H1 (cell line): Measurements from ENCODE around the gene CKS1B. TPM values are rescaled to one million over a fixed set of nuclear protein-coding genes. Genes with fewer than 3 reads are reported as not detected.

ENCODE experiments used
- JUND ChIP-seq: IDR thresholded peaks from 2 replicates; pipeline ENCODE4 v1.6.1; 2011; ENCODE audit warnings: mild to moderate bottlenecking, improper control_type of control experiment, low read length
- MAX ChIP-seq: IDR thresholded peaks from 2 replicates; pipeline ENCODE4 v1.6.1; 2012; ENCODE audit warnings: inconsistent platforms
- POU5F1 ChIP-seq: IDR thresholded peaks from 2 replicates; pipeline ENCODE4 v1.6.1; 2011; ENCODE audit warnings: low read depth, mild to moderate bottlenecking, low read length, moderate library complexity
- polyA plus RNA-seq, 7 experiments: library from polyadenylated mRNA; depleted of rRNA in 3 of 7; stranded (reverse) in 5 of 7; unstranded in 2 of 7; fragments of >200 nt in 5 of 7; fragments of 200-250 nt in 2 of 7; gene quantifications; 1 replicate in 5 of 7; 2 replicates in 1 of 7; 4 replicates in 1 of 7; pipeline versions ENCODE4 v1.2.1 to v1.2.3, GENCODE V29; 2011 to 2013; ENCODE audit warnings: missing spikeins in 2 of 7, mixed read lengths in 2 of 7
- total RNA-seq: library from RNA; stranded (reverse); fragmentation: NEBNext Ultra II Directional; extraction: Animal tissue kit (Norgen Biotek cat#: 25700); gene quantifications from 2 replicates; pipeline ENCODE4 v1.2.1, GENCODE V29; 2021

CKS1B gene
- total and polyA plus RNA-seq, 2 of the 8 experiments (the other 6 are each of a cell fraction or from before 2014, with no cell fraction given) = 294 to 1,025 TPM

- TF ChIP-seq JUND (no peak), POU5F1 (no peak), MAX (no peak)
Measured at GRCh38 chr1:155016231-155016831, 41.9 kb downstream of the CKS1B start (continued).
